ENCODE results near the gene CEP44. TPM values are rescaled to one million over a fixed set of nuclear protein-coding genes. Genes with fewer than 3 reads are reported as not detected.
A peak's percentile ranks its signal among the peaks of the same experiment; 100 is the strongest.
"Not testable (repeated sequence)": the region's sequence is repeated elsewhere in the genome, so short reads cannot be mapped to it uniquely, and the experiment has no call there.

CEP44 gene
- total RNA-seq (2014; rRNA removed; shearing (Covaris generic)): 18.5 and 21.1 TPM in 2 replicates

- DNase-seq (ENCODE audit: low read depth): peak; percentile 78
These were observed at the start of gene CEP44, which contains the start of gene FBXO8 for GRCh38 chr4:174283507-174284471. CEP44 (plus strand) TSS chr4:174283911; CDS start chr4:174299122, 15,211 bp downstream. FBXO8 (minus strand) TSS chr4:174283667; CDS start chr4:174263092, 20,575 bp downstream.

GRCh38 chr4:174236359-174236758 is 47.4 kb upstream of the CEP44 start:
- no peak for DNase-seq (ENCODE audit: low read depth)

DNA sequence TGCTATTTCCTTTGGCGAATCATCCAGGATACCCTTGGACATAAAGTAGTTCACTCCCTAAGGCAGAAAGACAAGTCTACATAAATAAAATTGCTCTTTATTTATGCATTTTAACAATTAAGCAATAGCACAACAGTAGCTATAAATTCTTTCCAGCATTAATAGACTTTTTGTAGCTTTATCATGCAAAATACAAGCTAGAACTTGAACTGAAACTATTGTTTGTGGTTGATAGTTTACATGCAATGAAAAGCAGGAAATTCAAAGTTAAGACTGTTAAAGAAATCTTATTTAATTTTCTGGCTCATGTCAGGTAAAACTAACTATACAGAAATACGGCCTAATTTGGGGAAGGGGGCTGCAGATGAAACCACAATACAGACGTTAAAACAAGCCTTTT is 42.5 kb upstream of the CEP44 start:
- DNase-seq (ENCODE audit: low read depth): no peak

- no peak for DNase-seq (ENCODE audit: low read depth)
These were observed 39.3 kb upstream of the CEP44 start for GRCh38 chr4:174244441-174244840.

DNA sequence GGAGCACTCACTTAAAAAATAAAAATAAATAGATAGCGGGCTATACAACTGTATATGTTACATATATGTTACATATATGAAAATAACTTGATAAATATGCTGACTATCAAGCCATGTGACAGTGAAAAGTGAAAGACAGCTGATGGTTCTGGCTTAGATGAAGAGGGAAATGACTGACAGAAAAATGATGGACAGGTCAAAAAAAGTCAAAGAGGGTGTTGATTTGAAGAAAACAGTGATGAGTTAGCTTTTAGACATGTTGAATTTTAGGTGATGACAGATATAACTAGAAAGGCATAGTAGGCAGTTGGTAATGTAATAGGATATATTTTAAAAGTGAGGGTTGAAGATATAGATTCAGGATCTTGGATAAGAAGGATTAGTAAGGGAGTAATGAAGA is 38.0 kb upstream of the CEP44 start:
- DNase-seq (ENCODE audit: low read depth): no peak

- DNase-seq (ENCODE audit: low read depth): no peak
These were observed 35.3 kb upstream of the CEP44 start for GRCh38 chr4:174248407-174248806.

DNA sequence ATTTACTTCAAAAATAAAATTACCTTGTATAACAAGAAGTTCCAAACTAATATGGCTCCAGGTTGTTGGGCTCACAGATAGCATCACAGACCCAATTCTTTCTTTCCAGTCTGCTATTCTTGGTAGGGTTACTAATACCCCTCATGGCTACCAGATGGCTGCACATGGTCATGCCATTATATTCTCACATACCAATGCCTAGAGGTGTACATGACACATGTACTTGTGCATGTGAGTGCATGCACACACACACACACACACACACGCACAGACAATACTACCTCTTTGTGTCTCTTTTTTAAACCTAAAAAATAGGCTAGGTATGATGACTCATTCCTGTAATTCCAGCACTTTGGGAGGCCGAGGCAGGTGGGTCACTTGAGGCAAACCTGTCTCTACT is 31.3 kb upstream of the CEP44 start:
- DNase-seq (ENCODE audit: low read depth): no peak

DNA sequence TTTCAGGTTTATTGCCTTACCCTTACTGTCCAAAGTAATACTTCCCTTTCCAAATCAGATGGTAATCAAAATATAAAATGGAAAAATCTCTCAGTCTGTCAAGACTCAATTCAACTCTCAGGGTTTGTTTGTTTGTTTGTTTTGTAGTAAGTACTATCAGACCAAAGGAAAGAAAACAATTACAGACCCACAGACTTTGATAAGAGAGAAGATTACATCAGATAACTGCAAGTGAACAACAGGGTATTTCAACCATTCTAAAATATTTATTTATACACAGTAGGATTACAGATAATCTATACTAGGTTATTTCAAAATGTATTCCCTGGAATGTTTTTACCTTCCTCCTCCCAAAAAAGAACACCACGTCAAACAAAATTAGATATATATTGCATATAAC is 29.1 kb upstream of the CEP44 start:
- DNase-seq (ENCODE audit: low read depth): no peak

DNA sequence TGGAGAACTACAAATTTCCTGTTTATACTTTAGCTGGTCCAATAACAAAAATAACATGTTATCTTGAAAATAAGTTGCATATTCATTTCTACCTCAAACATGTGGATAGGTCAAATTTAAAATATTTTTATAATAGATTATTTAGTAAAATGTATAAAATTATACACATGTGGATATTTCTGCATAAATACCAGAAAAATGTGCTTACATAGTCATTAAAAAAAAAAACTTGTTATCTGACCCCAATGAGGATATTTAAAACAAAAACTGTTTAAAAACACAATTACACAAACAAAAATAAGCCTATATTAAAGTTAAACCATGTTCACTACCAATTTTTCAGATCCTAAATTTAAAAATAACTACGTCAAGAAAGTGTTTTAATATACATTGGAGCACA is 28.3 kb upstream of the CEP44 start:
- no peak for DNase-seq (ENCODE audit: low read depth)

DNA sequence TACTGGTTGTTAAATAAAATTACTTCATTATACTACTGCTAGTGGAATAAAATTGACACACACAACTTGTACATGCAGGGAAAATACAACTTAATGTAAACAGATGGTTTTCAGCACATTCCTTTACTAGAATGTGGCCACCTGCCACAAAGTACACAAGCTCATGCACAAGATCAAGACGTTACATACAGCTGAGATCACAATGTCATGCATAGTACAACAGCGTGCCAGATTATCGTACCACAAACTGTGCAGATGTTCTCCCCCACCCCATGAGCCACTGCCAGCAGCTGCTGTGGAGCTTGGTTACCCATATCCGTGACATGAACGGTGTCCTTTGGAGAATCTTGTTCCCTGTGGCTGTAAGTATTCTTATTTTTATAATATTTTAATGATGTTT is 27.9 kb upstream of the CEP44 start:
- peak; percentile 1 for DNase-seq (ENCODE audit: low read depth)

DNA sequence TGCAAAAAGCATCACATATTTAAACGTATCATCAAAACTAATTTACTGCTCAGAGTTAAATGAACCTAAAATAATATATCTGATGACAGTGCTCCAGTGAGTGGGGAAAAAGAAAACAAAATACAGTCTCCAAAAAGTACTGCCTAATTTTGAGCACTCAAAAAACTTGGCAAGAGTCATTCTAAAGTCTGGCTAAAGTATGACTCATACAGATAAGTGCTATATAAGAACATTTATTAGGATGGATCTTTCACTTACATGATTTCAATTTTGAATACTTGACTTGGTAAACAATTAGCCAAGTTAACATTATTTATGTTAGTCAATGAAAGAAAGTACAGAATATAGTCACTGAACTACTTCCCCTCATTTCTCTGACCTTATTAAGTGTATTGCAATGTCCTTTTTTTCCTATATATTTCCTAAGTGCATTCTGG is 27.4 kb upstream of the CEP44 start:
- peak; percentile 21 for DNase-seq (ENCODE audit: low read depth)

DNA sequence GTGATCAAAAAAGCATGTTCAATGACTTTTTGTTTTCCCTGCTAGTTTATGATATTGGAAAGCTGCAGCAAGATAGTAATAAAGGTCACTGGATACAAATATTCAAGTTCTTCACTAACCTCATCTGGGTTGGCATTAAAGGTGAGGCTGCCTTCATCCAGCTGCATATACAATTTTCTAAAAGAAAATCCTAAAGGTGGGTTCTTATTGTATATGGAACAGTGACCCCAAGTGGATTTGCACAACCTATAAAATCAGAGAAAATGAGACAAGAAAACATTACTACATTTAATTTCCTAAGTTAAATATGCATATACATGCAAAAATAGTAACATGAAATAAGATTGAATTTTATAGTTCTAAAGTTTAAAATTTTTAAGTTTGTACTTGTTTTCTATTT is 24.1 kb upstream of the CEP44 start:
- no peak for DNase-seq (ENCODE audit: low read depth)

- no peak for DNase-seq (ENCODE audit: low read depth)
These were observed 23.6 kb upstream of the CEP44 start for GRCh38 chr4:174260099-174260498.

- DNase-seq (ENCODE audit: low read depth): not testable (repeated sequence)
These were observed 22.3 kb upstream of the CEP44 start for GRCh38 chr4:174261432-174261831.

GRCh38 chr4:174262624-174263444 is 20.9 kb upstream of the CEP44 start:
- DNase-seq (ENCODE audit: low read depth): no peak

DNA sequence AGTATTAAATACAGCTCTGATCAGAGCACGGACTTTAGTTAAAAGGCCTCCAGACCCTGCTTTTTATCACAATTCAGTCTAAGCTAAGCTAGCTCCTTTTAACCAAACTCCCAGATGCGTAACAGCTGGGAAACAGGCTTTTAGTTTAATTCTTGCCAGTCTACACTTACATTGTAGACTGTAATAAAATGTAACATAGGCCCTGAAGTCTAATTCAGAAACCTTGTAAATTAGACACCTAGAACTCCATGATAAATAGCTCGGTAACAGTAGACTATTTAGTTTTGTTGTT is 20.3 kb upstream of the CEP44 start:
- DNase-seq (ENCODE audit: low read depth): no peak

GRCh38 chr4:174265916-174266315 is 17.8 kb upstream of the CEP44 start:
- no peak for DNase-seq (ENCODE audit: low read depth)

- no peak for DNase-seq (ENCODE audit: low read depth)
These were observed 17.3 kb upstream of the CEP44 start for GRCh38 chr4:174266416-174266815.

DNA sequence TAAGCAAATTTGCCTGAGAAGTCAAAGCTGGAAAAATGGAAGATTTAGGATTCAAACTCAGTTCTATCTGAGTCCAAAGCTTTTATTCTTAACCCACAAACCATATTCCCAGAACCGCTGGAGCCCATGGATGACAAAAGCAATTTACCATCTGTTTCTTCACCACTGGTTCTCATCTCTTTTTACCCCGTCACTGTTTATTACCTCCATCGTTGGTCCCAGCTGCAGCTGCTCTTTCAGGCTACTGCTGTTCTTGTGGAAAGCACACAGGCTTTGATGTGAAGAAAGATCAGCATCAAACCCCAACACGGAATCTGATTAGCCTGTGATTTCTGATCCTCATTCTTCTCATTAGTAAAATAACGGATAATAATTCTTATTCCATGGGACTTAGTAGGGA is 9.8 kb upstream of the CEP44 start:
- no peak for DNase-seq (ENCODE audit: low read depth)

GRCh38 chr4:174274436-174274835 is 9.3 kb upstream of the CEP44 start:
- DNase-seq (ENCODE audit: low read depth): no peak

DNA sequence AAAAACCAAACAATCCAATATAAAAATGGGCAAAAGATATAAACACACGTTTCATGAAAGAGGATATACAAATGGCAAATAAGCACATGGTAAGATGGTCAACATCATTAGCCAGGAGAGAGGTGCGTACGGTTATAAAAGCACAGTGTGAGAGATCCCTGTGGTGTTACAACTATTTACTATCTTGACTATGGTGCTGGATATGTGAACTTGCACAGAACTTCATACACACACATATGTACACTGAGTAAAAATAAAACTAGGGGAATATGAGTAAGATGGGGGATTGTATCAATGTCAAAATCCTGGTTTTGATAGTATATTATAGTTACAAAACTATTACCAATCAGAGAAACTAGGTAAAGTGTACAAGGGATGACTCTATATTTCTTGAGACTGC is 8.6 kb upstream of the CEP44 start:
- no peak for DNase-seq (ENCODE audit: low read depth)

DNA sequence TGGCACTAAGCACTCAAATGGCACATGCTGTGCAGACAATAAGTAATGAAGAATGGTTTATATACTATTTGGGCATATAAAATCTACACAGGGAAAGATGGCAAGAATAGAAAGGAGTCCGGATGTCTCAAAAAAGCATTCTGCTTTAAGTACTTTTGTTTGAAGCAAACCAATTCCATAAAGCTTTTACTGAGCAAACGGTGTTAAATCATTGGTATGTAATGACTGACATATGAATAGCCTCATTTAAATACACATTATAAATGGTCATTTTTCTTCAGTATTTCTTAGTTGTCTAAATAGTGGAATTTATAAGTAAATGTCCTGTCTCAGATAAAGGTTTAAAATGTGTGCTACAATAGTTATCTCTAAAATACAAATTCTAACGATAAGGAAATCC is 6.3 kb upstream of the CEP44 start:
- DNase-seq (ENCODE audit: low read depth): no peak

- DNase-seq (ENCODE audit: low read depth): no peak
These were observed 5.2 kb upstream of the CEP44 start for GRCh38 chr4:174278467-174278866.
